NT2/D1 (cell line): ENCODE results near the gene URI1.

Experiments used
- SUZ12 ChIP-seq: IDR thresholded peaks from 2 replicates; pipeline ENCODE4 v1.6.1; 2011; ENCODE audit not compliant: insufficient read length, insufficient read depth; ENCODE audit errors: extremely low read depth
- YY1 ChIP-seq: IDR thresholded peaks from 2 replicates; pipeline ENCODE4 v1.6.1; 2011; ENCODE audit not compliant: insufficient read length, insufficient read depth
- ZNF274 ChIP-seq: IDR thresholded peaks from 2 replicates; pipeline ENCODE4 v1.6.1; 2011; ENCODE audit warnings: mild to moderate bottlenecking, low read depth, low read length

DNA sequence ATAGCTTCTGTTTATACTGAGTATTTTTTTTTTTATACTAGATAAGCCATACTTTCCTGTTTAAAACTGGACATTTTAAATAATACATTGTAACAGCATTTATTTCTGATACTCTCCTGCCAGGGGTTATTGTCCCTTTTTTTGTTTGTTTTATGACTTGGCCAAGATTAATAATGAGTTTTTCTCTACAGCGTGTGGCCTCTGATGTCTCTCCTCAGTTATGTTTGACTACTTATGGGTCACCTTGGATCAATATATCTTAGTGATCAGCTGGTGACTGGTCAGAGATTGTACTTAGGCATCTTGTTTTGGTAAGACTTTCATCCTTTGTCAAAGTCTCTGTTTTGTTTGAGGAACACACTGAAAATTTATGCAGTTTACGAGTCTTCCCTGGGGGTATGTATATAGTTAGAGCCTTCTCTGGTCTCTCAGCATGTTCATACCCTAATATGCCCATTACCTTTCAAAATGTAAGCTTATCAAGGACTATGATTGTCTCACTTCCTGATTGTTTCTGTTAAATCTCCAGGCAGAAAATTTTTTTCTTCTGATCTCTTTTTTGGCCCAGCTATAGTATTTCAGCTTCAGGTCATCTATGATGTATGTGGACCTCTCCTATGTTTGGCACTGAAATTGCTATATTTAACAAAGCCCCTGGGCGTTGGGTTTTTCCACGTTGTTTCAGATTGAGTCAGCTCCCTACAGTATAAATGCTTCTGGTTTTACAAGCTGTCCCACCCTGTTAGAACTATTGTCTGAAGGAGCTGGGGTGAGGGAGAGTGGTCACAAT is 87.9 kb downstream of the URI1 start:
- TF ChIP-seq YY1 (no peak), SUZ12 (no peak), ZNF274 (no peak)
